SIG-M5 treated with dmso at 0.1 percent for 504 hours (cell line): ENCODE data around the gene TNS1.
"Not testable (repeated sequence)": the region's sequence is repeated elsewhere in the genome, so short reads cannot be mapped to it uniquely, and the experiment has no call there.

Experiments used
- DNase-seq: peaks from one replicate; lab custom pipeline; 2025; ENCODE audit not compliant: unreplicated experiment; lab: John Stamatoyannopoulos, UW

TNS1 gene

DNA sequence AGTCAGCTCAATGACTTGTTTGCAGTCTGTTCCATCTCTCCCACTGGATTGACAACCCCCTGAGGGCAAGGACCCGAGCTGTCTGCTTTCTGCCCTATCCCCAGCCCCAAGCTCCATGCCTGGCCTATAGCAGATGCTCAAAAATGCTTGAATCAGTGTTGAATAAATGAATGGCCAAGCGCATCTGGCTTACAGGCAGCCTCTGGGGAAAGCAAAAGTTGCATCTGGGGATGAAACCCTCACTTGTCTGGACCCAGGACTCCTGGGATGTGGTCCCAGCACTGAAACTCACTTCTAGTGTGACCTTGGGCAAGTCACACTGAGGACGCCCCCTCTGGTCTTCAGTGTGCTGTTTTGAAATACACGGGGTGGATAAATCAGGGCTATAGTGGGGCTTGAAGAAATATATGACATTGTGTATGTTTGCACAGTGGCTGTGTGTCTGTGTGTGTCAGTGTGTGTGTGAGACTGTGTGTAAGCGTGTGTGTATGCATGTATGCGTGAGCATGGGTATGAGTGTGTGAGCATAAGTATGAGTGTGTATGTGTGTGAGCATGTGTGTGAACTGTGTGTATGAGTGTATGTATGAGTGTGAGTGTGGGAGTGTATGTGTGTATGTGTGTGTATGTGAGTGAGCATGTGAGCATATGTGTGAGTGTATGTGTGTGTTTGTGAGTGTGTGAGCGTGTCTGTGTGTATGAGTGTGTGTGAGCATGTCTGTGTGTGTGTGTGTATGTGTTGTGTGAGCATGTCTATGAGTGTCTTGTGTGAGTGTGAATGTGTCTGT, 27.8 kb upstream of the TNS1 start:
- DNase-seq: no peak

DNA sequence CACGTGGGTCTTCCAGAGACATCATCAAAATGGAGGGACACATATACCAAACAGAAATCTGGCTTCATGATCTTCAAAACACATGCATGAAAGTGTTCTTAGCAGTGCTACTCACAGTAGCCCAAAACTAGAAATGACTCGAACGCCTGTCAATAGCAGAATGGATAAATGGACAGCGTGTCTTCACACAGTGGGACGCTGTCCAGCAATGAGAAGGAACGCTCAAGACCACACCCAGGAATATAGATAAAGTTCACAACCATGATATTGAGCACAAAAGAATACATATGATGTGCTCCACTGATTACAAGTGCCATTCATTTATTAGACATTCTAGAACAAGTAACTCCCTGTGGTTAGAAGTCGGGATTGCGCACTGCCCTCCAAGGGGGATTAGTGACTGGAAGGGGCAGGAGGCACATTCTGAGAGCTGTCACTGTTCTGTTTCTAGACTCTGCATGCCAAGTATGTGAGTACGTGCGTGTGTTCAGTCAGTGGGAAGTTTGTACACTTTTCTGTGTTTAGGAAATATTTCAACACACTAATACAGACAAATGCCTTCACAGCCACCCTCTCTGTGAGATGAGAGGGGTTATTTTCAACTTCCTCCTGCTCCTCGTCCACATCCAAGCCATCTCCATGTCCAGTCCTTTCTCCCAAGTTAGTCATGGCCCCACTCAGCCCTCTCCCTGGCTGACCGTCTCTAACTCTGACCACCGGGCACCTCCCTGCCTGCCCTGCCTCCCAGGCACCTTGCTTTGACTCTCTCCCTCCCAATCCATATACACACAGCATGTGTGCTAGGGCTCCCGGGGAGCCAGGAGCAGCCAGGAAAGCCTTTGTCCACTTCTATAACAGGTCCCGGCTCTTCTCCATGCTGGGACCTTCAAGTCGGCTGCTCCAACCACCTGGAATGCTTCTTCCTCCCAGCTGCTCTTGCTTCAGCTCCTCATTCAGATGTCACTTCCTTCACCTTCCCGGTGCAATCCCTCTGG, 26.9 kb upstream of the TNS1 start:
- DNase-seq: no peak

DNA sequence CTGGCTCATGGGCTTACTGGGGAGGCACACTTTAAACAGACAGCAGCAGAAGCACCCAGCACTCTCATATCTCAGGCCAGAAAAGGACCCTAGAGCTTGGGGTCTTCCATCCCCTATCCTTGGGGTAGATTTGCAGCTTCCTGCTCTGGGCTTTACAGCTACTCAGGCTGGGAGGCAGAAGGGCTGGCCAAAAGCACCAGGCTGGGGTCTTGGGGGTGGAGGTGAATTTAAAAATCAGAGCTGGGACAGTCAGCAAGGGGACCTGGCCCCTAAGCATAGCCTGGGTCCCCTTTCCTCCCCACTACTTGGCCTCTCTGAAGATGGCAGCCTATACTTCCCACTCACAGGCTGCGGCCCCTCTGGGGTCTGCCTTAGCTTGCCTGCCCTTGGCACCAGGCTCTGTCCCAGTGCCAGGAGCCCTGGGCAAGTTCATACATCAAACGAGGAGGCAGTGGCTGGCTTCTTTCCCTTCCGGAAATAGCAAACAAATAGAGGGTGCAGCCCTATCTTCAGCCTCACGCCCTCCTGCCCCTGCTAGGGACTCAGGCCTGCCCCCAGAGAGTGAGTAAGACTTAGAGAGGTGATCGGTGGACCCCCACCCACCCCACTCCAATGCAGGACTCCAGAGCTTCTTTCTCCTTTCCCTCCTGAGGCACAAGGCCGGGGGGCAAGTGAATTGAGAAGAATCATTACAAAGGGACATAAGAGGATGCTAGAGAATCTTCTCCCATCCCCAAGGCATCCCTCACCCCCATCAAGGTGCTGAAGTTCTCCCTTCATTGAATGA, 26.0 kb upstream of the TNS1 start:
- no peak for DNase-seq

DNA sequence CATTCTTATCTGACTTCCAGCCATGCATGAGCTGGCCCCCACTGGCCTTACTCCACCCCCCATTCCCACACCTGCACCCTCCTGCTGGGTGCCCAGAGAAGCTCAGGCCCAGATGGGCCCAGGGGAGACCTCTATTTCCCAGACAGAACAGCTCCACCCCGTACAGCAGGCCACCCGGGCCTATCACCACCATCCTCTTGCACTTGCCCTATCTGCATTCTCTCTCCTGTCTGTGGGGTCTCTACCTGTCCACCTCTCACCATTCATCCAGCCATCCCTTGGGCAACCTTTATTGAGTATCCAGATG, 25.3 kb upstream of the TNS1 start:
- DNase-seq: no peak

DNA sequence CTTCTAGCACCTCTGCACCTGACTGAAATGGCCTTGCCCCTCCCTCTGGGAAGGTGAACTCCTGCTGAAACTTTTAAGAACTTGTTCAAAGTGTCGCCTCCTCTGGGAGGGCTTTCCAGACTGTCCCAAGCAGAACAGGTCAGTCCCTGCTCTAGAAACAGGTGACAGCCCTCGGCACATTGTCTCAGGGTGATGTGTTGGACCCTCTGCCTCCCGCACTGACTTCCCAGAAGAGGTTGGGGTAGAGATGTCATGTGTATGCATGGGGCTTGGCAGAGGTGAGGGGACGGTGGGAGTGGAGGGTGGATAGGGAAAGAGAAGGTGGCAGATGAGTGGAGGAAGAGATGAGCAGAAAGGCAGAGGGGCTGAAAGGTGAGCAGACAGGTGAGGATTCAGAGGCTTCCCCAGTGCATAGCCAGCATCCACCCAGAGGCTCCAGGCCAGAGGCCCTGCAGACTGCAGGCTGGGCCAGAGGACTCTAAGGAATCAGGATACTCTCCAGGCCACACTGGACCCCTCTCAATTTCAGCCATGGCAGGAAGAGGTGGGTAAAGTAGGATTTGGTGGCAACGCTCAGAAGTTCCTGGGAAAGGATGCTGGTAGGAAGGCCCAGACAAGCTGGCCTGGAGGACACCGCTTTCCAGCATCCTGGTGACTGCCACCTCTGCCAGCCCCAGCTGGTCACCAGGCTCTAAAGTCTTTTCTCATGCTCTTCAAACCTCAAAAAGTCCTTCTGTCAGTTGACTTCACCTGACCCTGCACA, 24.8 kb upstream of the TNS1 start:
- DNase-seq: no peak

DNA sequence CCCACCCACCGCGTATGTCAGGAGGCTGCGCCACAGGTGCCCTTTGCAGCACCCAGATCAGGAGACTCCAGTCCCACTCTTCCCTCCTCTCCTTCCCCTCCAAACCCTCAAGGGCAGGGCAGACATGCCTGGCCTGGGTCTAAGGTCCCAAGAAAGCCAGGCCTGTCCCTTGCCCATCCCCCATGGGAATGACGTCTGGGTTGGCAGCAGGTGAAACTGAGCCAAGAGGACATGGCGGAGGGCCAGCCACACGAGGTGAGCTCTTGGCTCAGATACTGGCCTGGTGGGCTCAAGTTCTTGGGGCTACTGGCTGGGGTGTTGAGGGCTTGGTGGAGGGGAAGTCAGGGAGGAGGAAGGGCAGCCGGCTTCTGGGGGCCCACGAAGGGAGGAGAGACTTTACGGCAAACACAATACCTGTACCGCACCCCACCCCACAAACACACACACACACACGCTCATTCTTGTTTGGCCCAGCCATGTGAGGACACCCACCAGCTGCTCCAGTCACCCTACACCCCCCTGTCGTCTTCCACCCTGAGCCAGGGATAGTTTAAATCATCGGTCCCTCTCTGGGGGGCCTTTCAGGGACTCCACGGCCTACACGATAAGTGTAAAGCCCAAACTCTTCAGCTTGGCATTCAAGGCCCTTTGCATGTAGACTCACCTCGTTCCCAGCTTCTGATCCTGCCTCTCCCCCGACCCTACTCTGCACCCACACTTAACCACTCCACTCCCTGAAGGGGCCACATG, 24.1 kb upstream of the TNS1 start:
- no peak for DNase-seq

DNA sequence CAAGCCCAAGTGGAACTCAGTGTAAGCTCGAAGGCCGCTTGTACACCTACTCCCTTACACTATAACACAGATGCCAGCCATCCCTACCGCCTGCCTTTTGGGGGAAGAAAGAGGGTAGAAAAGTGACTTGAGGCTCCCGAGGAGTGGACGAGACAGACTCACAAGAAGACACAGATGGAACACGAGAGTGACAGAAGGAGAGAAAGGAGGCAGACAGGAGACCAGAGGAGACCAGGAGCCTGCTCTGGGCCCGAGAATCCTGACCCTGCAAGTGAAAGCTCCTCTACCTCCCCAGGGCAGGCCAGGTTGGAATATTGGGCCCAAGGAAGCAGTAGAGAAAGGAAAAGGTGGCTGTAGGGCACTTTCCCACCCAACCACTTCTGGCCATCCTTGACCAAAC, 23.4 kb upstream of the TNS1 start:
- DNase-seq: no peak

DNA sequence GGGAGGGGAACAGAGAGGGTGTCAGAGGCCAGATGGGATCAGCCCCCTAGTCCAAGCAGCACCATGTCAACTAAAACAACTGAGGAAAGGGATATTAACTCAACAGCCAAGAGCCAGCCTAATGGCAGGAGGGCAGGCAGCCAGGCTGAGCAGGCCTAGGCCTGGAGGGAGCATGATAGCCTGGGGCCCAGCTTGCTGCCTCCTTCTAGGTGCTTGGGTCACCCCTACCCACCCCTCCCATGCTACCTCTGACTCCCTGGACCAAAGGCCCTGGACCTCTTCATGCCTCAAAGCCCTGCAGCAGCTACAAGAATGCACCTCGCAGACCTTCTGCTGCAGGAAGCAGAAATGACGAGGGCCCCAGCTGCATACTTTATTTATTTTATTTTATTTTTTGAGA, 22.1 kb upstream of the TNS1 start:
- DNase-seq: no peak

DNA sequence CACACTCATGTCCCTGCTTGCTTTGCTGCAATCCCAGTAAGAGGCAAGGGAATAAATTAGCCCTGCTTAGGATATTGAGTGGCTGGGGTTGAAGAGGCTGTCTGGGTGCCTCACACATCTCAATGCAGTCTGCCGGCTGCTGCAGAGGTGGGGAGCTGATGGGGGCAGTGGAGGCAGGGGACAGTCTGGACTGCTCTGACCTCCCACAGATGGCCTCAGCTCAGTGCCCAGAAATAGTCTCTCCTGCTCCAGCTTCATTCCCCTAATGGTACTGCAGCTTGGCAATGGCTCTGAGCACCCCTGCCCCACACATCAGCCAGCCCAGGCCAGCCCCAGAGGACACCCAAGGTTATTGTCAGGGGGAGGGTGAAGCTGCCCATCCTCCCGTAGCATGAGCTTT, 21.5 kb upstream of the TNS1 start:
- no peak for DNase-seq

DNA sequence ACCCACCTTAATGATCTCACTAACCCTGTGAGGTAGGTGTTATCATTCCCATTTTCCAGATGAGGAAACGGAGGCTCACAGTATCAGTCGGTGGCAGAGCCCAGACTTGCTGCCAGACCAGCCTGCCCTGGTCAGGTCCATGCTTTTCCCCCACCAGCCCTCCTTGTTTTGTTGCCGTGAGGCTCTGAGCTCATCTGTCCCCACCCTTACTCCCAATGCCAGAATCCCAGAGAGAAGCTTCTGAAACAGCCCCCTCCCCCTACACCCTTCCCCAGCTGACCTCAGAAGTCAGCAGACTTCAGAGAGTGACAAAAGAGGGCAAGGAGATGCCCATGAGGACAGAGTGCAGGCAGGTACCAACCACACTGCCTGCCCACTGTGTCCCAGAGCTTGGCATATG, 20.8 kb upstream of the TNS1 start:
- DNase-seq: no peak

DNA sequence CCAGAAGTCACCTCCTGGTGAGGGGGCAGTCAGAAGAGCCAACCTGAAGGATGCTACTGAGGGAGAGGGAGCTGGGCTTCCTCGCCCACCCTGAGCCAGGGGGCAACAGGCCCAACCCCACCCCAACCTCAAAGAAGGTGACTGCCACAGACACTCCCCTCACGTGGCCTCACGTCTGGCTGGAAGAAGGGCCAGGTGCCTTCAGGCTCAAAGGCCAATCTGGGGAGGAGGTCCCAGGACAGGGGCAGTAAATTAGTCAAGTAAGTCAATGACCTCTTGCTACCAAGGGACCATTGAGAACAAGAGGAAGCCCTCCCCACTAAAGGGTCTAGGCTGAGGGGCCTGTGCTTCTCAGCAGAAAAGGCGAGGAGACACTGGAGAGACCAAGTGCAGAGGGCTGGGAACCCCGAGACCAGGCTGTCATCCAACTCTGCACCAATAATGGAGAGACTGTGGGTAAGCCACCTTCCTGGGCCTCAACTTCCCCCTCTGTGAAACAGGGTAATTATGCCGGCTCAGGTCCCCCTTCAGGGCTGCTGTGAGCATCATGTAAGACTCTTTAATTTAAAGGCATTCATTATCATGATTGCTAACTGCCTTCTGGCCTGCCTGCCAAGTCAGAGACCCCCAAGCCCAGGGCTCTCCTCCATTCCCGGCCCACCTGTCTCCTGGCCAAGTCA, 20.2 kb upstream of the TNS1 start:
- DNase-seq: no peak

DNA sequence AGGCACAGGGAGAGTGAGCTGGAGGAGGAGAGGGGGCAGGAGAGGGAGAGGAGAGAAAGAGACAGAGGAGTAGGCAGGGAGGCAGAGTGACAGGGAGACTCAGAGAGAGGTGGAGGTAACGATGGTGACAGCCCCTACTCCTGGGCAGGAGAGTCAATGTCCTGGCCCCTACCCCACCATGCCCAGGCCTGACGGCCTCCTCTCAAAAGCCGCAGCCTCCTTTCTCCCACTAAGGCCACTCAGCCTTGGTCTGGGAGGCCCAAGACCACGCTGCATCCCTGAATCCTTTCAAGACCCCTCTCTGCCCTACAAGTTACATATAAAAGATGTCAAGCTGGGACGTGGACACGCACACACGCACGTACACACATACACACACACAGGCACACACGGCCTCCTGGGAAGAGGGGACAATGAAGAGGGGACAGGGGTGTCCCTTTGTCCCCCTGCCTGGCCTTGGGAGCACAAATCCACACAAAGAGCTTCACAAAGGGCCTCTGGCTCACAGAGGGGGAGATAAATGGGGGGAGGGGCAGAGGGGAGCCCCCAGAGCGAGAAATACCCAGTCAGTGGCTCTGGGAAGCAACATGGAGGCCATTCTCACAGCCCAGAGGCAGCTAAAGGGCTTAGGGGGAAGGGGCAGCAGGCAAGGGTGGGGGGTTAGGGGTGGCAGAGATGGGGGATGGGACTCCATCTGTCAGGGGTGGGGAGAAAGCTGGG, 19.5 kb upstream of the TNS1 start:
- DNase-seq: no peak

DNA sequence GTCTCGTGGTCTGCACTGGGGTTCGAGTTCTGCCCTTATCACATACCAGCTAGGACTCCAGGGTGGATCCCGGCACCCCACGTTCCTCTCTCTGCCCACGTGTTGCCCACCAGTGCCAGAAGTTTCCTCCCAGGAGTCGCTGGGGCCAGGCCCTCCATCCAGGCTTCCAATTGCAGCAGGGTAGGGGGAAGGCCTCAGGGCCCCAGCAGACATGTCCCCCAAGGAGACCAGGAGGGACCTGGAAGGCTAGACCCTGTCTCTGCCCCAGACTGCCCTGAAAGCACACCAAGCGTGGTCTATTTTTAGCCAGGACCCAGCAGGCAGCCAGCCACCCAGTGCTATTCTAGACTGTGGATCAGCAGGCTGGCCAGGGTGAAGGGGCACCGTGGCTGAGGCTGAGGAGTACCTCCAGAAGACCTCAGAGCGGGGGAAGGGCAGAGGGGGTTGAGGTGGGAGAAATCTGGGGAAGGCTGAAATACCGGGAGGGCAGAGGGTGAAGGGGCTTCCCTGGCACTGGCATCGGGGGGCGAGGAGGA, 18.8 kb upstream of the TNS1 start:
- DNase-seq: no peak

DNA sequence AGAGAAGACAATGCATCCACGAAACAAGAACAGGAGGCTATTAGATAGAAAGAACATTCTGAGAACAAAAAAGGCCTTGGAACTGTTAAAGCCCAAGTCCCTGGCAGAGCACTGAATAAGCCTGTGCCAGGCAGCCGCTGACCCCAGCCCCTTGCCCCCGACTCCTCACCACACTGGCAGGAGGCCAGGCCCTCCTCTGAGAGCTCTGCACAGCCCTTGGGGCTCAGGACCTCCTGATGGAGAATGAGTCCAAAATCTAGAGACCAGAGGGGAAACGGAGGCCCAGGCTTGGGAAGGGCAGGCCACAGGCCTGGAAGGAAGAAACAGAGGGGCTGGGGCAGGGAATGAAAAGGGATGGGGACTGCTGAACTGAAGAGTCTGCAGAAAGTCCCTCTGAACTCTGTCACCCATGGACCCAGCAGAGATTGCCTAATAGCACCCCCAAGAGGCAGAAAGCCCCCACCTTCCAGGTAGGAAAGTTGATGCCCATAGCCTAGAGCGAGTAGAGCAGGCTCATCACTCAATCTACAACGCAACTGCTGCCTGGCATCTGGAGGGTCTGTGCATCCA, 18.3 kb upstream of the TNS1 start:
- DNase-seq: no peak

DNA sequence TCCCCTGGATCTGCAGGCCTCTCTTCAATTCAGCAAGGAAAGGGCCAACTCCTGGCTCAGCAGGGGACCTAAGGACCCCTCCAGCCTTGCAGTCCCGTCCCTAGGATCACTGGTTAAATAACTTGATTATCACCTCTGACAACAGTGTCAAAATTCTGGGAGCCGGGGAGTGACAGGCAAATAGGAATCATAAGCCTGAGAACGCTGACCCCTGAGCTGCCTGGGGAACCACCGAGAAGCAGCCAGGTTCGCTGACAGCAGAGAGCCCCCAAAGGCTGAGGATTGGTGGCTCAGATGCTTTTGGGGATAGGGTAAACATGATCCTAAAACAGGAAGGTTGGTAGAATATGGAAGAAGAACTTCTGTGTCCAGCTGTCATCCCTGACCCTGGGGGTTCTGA, 17.5 kb upstream of the TNS1 start:
- no peak for DNase-seq

DNA sequence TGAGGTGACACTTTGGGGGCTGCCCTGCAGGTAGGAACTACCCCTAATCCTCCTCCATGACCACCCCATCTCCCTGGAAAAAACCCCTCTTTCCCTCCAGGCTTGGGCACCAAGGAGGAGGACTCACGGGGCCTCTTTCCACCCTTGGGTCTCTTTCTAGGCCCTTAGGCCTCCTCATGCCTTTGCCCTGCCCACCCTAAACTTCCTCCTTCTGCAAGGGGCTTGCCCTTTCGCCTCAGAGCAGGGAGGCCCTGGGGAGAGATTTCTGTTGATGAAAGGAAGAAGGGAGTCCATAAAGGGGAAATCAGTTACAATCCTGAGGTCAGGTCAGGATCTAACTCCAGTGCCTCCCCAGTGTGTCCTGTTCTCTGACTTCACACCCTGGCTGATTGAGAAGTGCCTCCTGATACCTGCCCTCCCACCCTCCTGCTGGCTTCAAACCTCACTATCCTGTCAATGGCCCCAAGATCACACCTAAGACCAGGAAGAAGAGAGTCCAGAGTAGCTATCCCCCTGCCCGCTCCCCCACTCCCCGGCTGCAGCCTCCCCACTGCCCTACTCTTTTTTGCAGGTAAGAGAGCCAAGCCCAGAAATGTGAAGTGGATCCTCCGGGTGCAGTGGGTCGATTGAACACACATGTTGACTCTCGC, 16.7 kb upstream of the TNS1 start:
- peak; percentile 76 for DNase-seq

DNA sequence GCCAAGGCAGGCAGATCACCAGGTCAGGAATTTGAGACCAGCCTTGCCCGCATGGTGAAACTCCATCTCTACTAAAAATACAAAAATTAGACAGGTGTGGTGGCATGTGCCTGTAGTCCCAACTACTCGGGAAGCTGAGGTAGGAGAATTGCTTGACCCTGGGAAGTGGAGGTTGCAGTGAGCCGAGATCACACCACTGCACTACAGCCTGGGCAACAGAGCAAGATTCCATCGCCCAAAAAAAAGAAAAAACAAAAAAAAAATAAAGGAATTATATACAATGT, 16.0 kb upstream of the TNS1 start:
- not testable (repeated sequence) for DNase-seq
